A673 (cell line): ENCODE results near the gene ECE1.

ENCODE experiments used
- EZH2 ChIP-seq: fragments of 200-600 bp; sonication (generic); IDR thresholded peaks from 2 replicates; pipeline ENCODE4 v1.6.1; 2017; ENCODE audit warnings: borderline replicate concordance, low read depth, mild to moderate bottlenecking, mixed read lengths, antibody characterized with exemption, low read length; ENCODE audit not compliant: poor library complexity, severe bottlenecking
- TF ChIP-seq, protein P1 (sequence below): fragments of 300-800, 200-600 bp; sonication (generic); conservative IDR thresholded peaks from 2 replicates; pipeline ENCODE4 v1.5.1; 2017; ENCODE audit warnings: low read depth, mild to moderate bottlenecking, antibody characterized with exemption, low read length, moderate library complexity, mixed read lengths

DNA sequence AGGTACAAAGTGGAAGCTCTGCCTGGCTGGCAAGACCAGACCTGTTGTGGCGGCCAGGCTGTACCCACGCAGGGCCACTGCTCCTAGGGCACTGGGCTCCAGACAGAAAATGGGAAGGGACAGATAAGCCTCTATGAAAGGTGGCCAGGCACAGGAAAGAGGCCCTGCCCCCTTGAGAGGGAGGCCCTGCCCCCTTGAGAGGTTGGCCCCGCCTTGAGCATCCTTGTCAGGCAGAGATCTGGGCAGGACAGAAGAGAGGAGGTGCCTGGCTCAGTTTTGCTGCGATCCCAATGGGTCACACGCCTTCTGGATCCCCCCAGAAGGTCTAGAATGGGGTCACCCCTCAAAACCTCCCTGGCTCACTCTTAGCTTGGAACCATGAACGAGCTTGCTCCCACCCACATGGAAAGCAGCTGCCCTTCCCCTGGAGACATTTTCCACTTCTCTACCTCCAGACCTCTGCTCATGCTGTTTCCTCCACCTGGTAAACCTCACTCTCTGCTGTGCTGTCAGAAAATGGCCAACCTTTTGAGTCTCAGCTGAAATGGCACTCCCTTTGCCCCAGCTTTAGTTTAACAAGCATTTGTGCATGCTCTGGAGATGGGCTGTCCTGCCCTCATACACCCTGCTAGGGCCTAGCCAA lies 17.5 kb upstream of the ECE1 start:
- TF ChIP-seq, protein P1, sequence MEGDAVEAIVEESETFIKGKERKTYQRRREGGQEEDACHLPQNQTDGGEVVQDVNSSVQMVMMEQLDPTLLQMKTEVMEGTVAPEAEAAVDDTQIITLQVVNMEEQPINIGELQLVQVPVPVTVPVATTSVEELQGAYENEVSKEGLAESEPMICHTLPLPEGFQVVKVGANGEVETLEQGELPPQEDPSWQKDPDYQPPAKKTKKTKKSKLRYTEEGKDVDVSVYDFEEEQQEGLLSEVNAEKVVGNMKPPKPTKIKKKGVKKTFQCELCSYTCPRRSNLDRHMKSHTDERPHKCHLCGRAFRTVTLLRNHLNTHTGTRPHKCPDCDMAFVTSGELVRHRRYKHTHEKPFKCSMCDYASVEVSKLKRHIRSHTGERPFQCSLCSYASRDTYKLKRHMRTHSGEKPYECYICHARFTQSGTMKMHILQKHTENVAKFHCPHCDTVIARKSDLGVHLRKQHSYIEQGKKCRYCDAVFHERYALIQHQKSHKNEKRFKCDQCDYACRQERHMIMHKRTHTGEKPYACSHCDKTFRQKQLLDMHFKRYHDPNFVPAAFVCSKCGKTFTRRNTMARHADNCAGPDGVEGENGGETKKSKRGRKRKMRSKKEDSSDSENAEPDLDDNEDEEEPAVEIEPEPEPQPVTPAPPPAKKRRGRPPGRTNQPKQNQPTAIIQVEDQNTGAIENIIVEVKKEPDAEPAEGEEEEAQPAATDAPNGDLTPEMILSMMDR: no peak
- TF ChIP-seq EZH2: no peak
